Osteoblast (primary cell): ENCODE measurements around the gene SMTNL1. TPM values are rescaled to one million over a fixed set of nuclear protein-coding genes. Genes with fewer than 3 reads are reported as not detected.

ENCODE experiments used
- DNase-seq: peaks from one replicate; pipeline ENCODE4 v3.0.0; 2011; ENCODE audit warnings: low spot score, mixed read lengths; ENCODE audit not compliant: insufficient read length; ENCODE audit errors: missing footprints
- H2AFZ ChIP-seq: 2 replicates; pipeline ENCODE4 v1.6.0; 2011; ENCODE audit warnings: mild to moderate bottlenecking, low read length
- H3K27ac ChIP-seq: 2 replicates; pipeline ENCODE4 v1.5.1; 2011; ENCODE audit warnings: mild to moderate bottlenecking, low read depth, low read length, moderate library complexity
- H3K27me3 ChIP-seq: 2 replicates; pipeline ENCODE4 v1.6.0; 2012; ENCODE audit warnings: mild to moderate bottlenecking, control low read depth, inconsistent platforms, low read length, moderate library complexity; ENCODE audit not compliant: insufficient read depth
- H3K36me3 ChIP-seq: 2 replicates; pipeline ENCODE4 v1.5.1; 2011; ENCODE audit warnings: mild to moderate bottlenecking, low read length, control low read depth, moderate library complexity; ENCODE audit not compliant: insufficient read depth
- H3K4me1 ChIP-seq: 2 replicates; pipeline ENCODE4 v1.5.1; 2011; ENCODE audit warnings: mild to moderate bottlenecking, low read length, control low read depth, moderate library complexity; ENCODE audit not compliant: insufficient read depth
- H3K4me2 ChIP-seq: 2 replicates; pipeline ENCODE4 v1.6.0; 2011; ENCODE audit warnings: mild to moderate bottlenecking, low read length; ENCODE audit not compliant: insufficient read depth
- H3K4me3 ChIP-seq: fragments of 200-600 bp; sonication (generic); 3 replicates; pipeline ENCODE4 v1.5.1; 2012; ENCODE audit warnings: mild to moderate bottlenecking, low read length, inconsistent platforms; ENCODE audit not compliant: insufficient read depth
- H3K79me2 ChIP-seq: 2 replicates; pipeline ENCODE4 v1.6.0; 2012; ENCODE audit warnings: mild to moderate bottlenecking, low read length, control low read depth, inconsistent platforms; ENCODE audit not compliant: insufficient read depth
- H3K9me3 ChIP-seq: 2 replicates; pipeline ENCODE4 v1.5.1; 2011; ENCODE audit warnings: low read depth, low read length, control low read depth
- H4K20me1 ChIP-seq: 2 replicates; pipeline ENCODE4 v1.6.0; 2012; ENCODE audit warnings: mild to moderate bottlenecking, low read length, control low read depth; ENCODE audit not compliant: insufficient read depth
- total RNA-seq: library from RNA; depleted of rRNA; stranded (reverse); fragments of >200 nt; gene quantifications from 2 replicates; pipeline ENCODE4 v1.2.3, GENCODE V29; 2012
- TF ChIP-seq, protein P1 (sequence below): IDR thresholded peaks from 2 replicates; pipeline ENCODE4 v1.5.1; 2011; ENCODE audit warnings: mild to moderate bottlenecking, low read depth, low read length, moderate library complexity; ENCODE audit errors: extremely low read depth

The SMTNL1 gene
- total RNA-seq, 1 donor, result not detected

DNA sequence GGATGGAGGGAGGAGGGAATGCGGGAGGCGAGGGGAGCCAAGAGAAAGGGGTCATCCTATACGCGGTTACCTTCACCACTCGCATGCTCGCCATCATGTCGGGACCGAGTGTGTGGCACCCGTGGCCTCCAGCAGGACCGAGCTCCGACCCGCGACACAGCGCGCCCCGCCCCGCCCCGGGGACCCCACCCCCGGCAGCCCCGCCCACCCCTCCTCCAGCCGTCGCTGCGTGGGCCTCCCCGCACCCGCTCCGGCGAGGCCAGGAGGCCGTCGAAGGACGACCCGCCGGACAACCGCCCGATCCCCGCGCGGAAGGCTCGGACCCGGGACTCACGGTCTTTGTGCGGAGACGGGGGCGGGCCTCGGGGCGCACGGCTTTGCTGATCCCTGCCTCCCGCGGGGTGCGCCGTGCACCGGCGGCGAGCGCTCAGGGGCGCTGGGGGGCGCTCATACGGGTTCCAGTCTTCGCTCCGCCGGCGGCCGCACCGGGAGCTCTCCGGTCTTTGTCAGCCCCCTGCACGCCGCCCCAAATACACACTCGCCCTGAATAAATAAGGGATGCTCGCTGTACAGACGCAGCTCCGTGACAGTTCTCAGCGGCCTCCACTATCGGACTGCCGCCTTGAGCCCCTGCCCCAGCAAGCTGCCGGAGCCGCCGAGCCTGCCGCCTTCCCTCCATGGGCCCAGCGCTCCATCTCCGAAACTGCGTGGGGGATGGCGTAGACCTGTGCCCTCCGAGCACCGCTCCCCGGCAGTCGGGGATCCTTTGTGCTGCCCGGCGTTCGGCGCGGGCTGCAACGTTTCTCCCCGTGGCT lies 30.3 kb downstream of the SMTNL1 start, which contains the start of gene UBE2L6:
TSS of gene UBE2L6 (minus strand) at position 158 of the 815 bp plus-strand sequence. CDS start at position 97, 61 bp downstream.
- peak within 1 kb of the TSS; percentile 99 for H3K4me2 ChIP-seq
- H3K79me2 ChIP-seq, result peaks cover 17% of the 10 kb centered on the region
- H4K20me1 ChIP-seq, result no peaks in the 10 kb centered on the region
- peak within 1 kb of the TSS; percentile 72 for H3K27ac ChIP-seq
- peaks cover 24% of the 10 kb centered on the region for H3K4me1 ChIP-seq
- peak; percentile 96 for DNase-seq
- peak within 1 kb of the TSS; percentile 97 for H3K4me3 ChIP-seq
- no peaks in the 10 kb centered on the region for H3K36me3 ChIP-seq
- TF ChIP-seq, protein P1, sequence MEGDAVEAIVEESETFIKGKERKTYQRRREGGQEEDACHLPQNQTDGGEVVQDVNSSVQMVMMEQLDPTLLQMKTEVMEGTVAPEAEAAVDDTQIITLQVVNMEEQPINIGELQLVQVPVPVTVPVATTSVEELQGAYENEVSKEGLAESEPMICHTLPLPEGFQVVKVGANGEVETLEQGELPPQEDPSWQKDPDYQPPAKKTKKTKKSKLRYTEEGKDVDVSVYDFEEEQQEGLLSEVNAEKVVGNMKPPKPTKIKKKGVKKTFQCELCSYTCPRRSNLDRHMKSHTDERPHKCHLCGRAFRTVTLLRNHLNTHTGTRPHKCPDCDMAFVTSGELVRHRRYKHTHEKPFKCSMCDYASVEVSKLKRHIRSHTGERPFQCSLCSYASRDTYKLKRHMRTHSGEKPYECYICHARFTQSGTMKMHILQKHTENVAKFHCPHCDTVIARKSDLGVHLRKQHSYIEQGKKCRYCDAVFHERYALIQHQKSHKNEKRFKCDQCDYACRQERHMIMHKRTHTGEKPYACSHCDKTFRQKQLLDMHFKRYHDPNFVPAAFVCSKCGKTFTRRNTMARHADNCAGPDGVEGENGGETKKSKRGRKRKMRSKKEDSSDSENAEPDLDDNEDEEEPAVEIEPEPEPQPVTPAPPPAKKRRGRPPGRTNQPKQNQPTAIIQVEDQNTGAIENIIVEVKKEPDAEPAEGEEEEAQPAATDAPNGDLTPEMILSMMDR, result no peak
- H3K9me3 ChIP-seq, result no peaks in the 10 kb centered on the region
- peak within 1 kb of the TSS; percentile 98 for H2AFZ ChIP-seq
- H3K27me3 ChIP-seq, result no peaks in the 10 kb centered on the region

DNA sequence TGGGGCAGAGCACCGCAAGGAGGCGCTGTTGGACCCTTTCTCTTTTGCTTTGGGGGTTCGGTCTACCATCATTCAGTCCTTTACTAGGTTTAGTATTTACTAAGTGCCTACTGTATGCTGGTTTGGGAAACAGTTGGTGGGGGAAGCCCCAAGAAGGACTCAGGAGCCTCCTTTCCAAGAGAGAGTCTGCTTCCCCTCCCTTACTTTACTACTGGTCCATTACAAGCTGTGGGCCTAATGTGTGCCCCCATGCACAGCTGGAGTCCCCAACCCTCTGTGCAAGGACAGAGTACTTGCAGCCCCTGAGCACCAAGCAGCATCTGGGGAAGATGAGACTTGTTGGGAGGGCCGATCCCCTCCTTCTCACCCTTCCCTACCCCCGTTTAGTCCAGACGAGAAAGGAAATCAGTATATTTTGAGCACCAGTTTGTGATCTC lies 31.0 kb downstream of the SMTNL1 start:
- Histone ChIP-seq H3K4me1 (peaks cover 24% of the 10 kb centered on the region), H3K27ac (peak overlapping the region; percentile 72), H2AFZ (peak overlapping the region; percentile 98), H3K27me3 (no peaks in the 10 kb centered on the region), H3K4me2 (peak overlapping the region; percentile 99), H3K9me3 (no peaks in the 10 kb centered on the region), H3K4me3 (peak overlapping the region; percentile 97), H4K20me1 (no peaks in the 10 kb centered on the region), H3K79me2 (peaks cover 16% of the 10 kb centered on the region), H3K36me3 (no peaks in the 10 kb centered on the region)
- TF ChIP-seq, protein P1, result peak; percentile 93
- no peak for DNase-seq

DNA sequence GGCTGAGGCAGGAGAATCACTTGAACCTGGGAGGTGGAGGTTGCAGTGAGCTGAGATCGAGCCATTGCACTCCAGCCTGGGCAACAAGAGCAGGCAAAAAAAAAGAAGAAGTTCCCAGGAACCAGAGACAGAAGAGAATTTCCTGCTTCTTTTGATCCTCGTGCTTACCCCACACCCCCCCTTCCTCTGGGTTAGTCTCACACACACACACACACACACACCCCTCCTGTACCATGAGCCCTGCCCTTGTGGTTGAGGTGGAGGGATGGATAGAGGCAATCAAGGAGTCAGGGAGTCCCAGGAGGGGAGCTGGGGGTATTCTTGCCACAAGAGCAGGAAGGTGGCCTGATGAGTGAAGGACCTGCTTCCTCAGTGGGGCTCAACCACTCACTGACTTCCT lies 34.2 kb downstream of the SMTNL1 start:
- DNase-seq, result no peak
- H3K36me3 ChIP-seq, result no peaks in the 10 kb centered on the region

DNA sequence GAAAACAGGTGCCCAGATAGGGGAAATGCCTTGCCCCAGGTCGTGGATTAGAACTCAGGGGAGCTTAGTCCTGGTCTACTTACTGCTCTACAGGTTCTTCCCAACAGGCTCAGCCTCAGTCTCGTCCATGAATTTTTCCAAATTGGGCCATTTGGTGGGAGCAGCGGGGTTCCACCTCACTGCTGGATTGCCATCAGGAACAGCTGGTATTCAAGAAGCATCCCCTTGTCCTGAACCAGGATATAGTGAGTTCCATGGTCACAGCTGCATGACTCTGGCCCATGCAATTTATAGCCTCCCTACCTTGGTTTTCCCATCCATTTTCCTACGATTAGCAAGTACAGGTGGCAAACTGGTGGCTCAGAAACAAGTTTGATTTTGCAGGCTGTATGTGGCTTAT lies 36.7 kb downstream of the SMTNL1 start:
- no peaks in the 10 kb centered on the region for H3K36me3 ChIP-seq
- H3K4me3 ChIP-seq, result no peak overlapping the region
- no peak overlapping the region for H3K27ac ChIP-seq
- H2AFZ ChIP-seq, result no peak overlapping the region
- DNase-seq, result no peak
- no peaks in the 10 kb centered on the region for H4K20me1 ChIP-seq
- no peaks in the 10 kb centered on the region for H3K79me2 ChIP-seq
- no peaks in the 10 kb centered on the region for H3K9me3 ChIP-seq
- no peak overlapping the region for H3K4me2 ChIP-seq
- H3K27me3 ChIP-seq, result no peaks in the 10 kb centered on the region
- peaks cover 7% of the 10 kb centered on the region for H3K4me1 ChIP-seq
- TF ChIP-seq, protein P1, result no peak

More for the DNA sequence above, 34.2 kb downstream of the SMTNL1 start:
- H3K27ac ChIP-seq, result no peak overlapping the region
- TF ChIP-seq, protein P1, result no peak
- peaks cover 14% of the 10 kb centered on the region for H3K4me1 ChIP-seq
- no peaks in the 10 kb centered on the region for H3K9me3 ChIP-seq
- no peaks in the 10 kb centered on the region for H3K27me3 ChIP-seq
- no peak overlapping the region for H3K4me3 ChIP-seq
- no peaks in the 10 kb centered on the region for H4K20me1 ChIP-seq
- no peak overlapping the region for H3K4me2 ChIP-seq
- no peak overlapping the region for H2AFZ ChIP-seq
- peaks cover 5% of the 10 kb centered on the region for H3K79me2 ChIP-seq
